ENCODE results near the gene MINDY4B. TPM values are rescaled to one million over a fixed set of nuclear protein-coding genes. Genes with fewer than 3 reads are reported as not detected.

MINDY4B gene
- total RNA-seq, 3 donors from 2014 or later (not counting 1 experiment from before 2014, with no cell fraction given): not detected

- no peaks in the 10 kb centered on the region for H3K9me3 Mint-ChIP-seq
- TF ChIP-seq CTCF (IDR thresholded peaks at IDR 0.05): no peak
- H3K4me3 Mint-ChIP-seq: no peak overlapping the region
- H3K9me3 ChIP-seq (ENCODE audit: control insufficient read depth, insufficient read depth, low read length): no peaks in the 10 kb centered on the region
- intact Hi-C loops (cut with micrococcal nuclease): no loop called here
- H3K27ac Mint-ChIP-seq: no peak overlapping the region
- no peaks in the 10 kb centered on the region for H3K36me3 Mint-ChIP-seq
- WGBS (ENCODE audit: insufficient coverage): 100% methylated on average over 1 of the region's 3 CpGs
- no peaks in the 10 kb centered on the region for H3K36me3 ChIP-seq (ENCODE audit: control insufficient read depth, insufficient read depth, low read length)
- DNase-seq: no peak
- H3K27me3 ChIP-seq (ENCODE audit: control insufficient read depth, insufficient read depth, low read length): no peaks in the 10 kb centered on the region
- no peak overlapping the region for H3K4me3 ChIP-seq (ENCODE audit: low read length)
- H3K27ac ChIP-seq (ENCODE audit: low read length): no peak overlapping the region
- H3K4me1 ChIP-seq (ENCODE audit: control insufficient read depth, insufficient read depth, low read length): no peaks in the 10 kb centered on the region
- H3K4me1 Mint-ChIP-seq: no peaks in the 10 kb centered on the region
- peaks cover 10 to 11% of the 10 kb centered on the region in 2 donors for H3K27me3 Mint-ChIP-seq (ENCODE audit: low read depth in 2 of 2)
- ATAC-seq: peak in 1 of 3 donors; percentile 64
These were observed 14.9 kb downstream of the MINDY4B start for GRCh38 chr3:150890295-150890694.

GRCh38 chr3:150889106-150889505, 16.1 kb downstream of the MINDY4B start:
- no peak overlapping the region for H3K27ac Mint-ChIP-seq
- Histone ChIP-seq H3K27ac (ENCODE audit: low read length) (no peak overlapping the region), H3K4me1 (ENCODE audit: control insufficient read depth, insufficient read depth, low read length) (no peaks in the 10 kb centered on the region), H3K36me3 (ENCODE audit: control insufficient read depth, insufficient read depth, low read length) (no peaks in the 10 kb centered on the region), H3K27me3 (ENCODE audit: control insufficient read depth, insufficient read depth, low read length) (no peaks in the 10 kb centered on the region), H3K9me3 (ENCODE audit: control insufficient read depth, insufficient read depth, low read length) (no peaks in the 10 kb centered on the region), H3K4me3 (ENCODE audit: low read length) (no peak overlapping the region)
- ATAC-seq: peak in 1 of 3 donors; percentile 17
- H3K9me3 Mint-ChIP-seq: no peaks in the 10 kb centered on the region
- TF ChIP-seq CTCF (IDR thresholded peaks at IDR 0.05): no peak
- no peak overlapping the region for H3K4me3 Mint-ChIP-seq
- WGBS (ENCODE audit: insufficient coverage): 81% methylated on average over 6 of the region's 6 CpGs
- H3K36me3 Mint-ChIP-seq: no peaks in the 10 kb centered on the region
- H3K27me3 Mint-ChIP-seq (ENCODE audit: low read depth in 2 of 2): peaks cover 11 to 14% of the 10 kb centered on the region in 2 donors
- DNase-seq: no peak
- intact Hi-C loops (cut with micrococcal nuclease): no loop called here
- no peaks in the 10 kb centered on the region for H3K4me1 Mint-ChIP-seq

- H3K4me3 Mint-ChIP-seq: no peak overlapping the region
- H3K36me3 Mint-ChIP-seq: no peaks in the 10 kb centered on the region
- Histone ChIP-seq H3K27ac (ENCODE audit: low read length) (no peak overlapping the region), H3K36me3 (ENCODE audit: control insufficient read depth, insufficient read depth, low read length) (no peaks in the 10 kb centered on the region), H3K9me3 (ENCODE audit: control insufficient read depth, insufficient read depth, low read length) (no peaks in the 10 kb centered on the region), H3K4me1 (ENCODE audit: control insufficient read depth, insufficient read depth, low read length) (no peaks in the 10 kb centered on the region), H3K4me3 (ENCODE audit: low read length) (no peak overlapping the region), H3K27me3 (ENCODE audit: control insufficient read depth, insufficient read depth, low read length) (no peaks in the 10 kb centered on the region)
- H3K27ac Mint-ChIP-seq: no peak overlapping the region
- 92% methylated on average over 2 of the region's 2 CpGs for WGBS (ENCODE audit: insufficient coverage)
- intact Hi-C loops (cut with micrococcal nuclease): no loop called here
- no peak for ATAC-seq
- H3K27me3 Mint-ChIP-seq (ENCODE audit: low read depth in 2 of 2): peaks cover 17 to 24% of the 10 kb centered on the region in 2 donors
- H3K4me1 Mint-ChIP-seq: no peaks in the 10 kb centered on the region
- TF ChIP-seq CTCF (IDR thresholded peaks at IDR 0.05): no peak
- no peaks in the 10 kb centered on the region for H3K9me3 Mint-ChIP-seq
- DNase-seq: no peak
These were observed 18.2 kb downstream of the MINDY4B start for GRCh38 chr3:150887031-150887430.

- H3K36me3 ChIP-seq (ENCODE audit: control insufficient read depth, insufficient read depth, low read length): no peaks in the 10 kb centered on the region
- H3K4me3 Mint-ChIP-seq: no peak overlapping the region
- H3K36me3 Mint-ChIP-seq: no peaks in the 10 kb centered on the region
- no peaks in the 10 kb centered on the region for H3K9me3 ChIP-seq (ENCODE audit: control insufficient read depth, insufficient read depth, low read length)
- no peak overlapping the region for H3K27ac Mint-ChIP-seq
- intact Hi-C loops (cut with micrococcal nuclease): no loop called here
- DNase-seq (no peak), ATAC-seq (no peak)
- no peak for TF ChIP-seq CTCF (IDR thresholded peaks at IDR 0.05)
- H3K9me3 Mint-ChIP-seq: no peaks in the 10 kb centered on the region
- H3K4me1 ChIP-seq (ENCODE audit: control insufficient read depth, insufficient read depth, low read length): no peaks in the 10 kb centered on the region
- peaks cover 15 to 24% of the 10 kb centered on the region in 2 donors for H3K27me3 Mint-ChIP-seq (ENCODE audit: low read depth in 2 of 2)
- no peak overlapping the region for H3K4me3 ChIP-seq (ENCODE audit: low read length)
- no peak overlapping the region for H3K27ac ChIP-seq (ENCODE audit: low read length)
- H3K27me3 ChIP-seq (ENCODE audit: control insufficient read depth, insufficient read depth, low read length): no peaks in the 10 kb centered on the region
- WGBS (ENCODE audit: insufficient coverage): 76% methylated on average over 3 of the region's 3 CpGs
- no peaks in the 10 kb centered on the region for H3K4me1 Mint-ChIP-seq
These were observed 19.7 kb downstream of the MINDY4B start for GRCh38 chr3:150885535-150885934.
